Mucosa of descending colon (tissue), 3 donors: ENCODE results near the gene C4orf36. TPM values are rescaled to one million over a fixed set of nuclear protein-coding genes. Genes with fewer than 3 reads are reported as not detected.

Experiments
- ATAC-seq: fragments of 200-7000 bp; cut with Tn5 transposase; one replicate; pipeline ENCODE4 v1.9.1; 2020; ENCODE audit warnings: mild to moderate bottlenecking, moderate library complexity
- DNase-seq, 3 donors: peaks; one replicate each; pipeline ENCODE4 v3.0.0-alpha.2; 2020
- H3K36me3 ChIP-seq: fragments of 200-600 bp; one replicate; pipeline ENCODE4 v1.8.0; 2021; ENCODE audit warnings: low read depth, mild to moderate bottlenecking
- H3K4me1 ChIP-seq: fragments of 200-600 bp; one replicate; pipeline ENCODE4 v1.8.0; 2021; ENCODE audit warnings: low read depth, mild to moderate bottlenecking
- H3K4me3 ChIP-seq: fragments of 200-600 bp; one replicate; pipeline ENCODE4 v1.8.0; 2021; ENCODE audit warnings: mild to moderate bottlenecking
- H3K9me3 ChIP-seq: fragments of 200-600 bp; one replicate; pipeline ENCODE4 v1.8.0; 2021; ENCODE audit warnings: mild to moderate bottlenecking
- intact Hi-C, 2 donors: fragments of 100-400 bp; cut with DNase I in 1 of 2; cut with micrococcal nuclease in 1 of 2; formaldehyde crosslinking; loops; one replicate each; pipeline versions ENCODE4 v1.11.0 to v1.11.1; 2022; cut with DNase I, micrococcal nuclease
- total RNA-seq, 3 donors: library from RNA; stranded (reverse); fragmentation: NEBNext Ultra II Directional in 2 of 3; extraction: Animal tissue kit (Norgen Biotek cat#: 25700) in 2 of 3; gene quantifications; one replicate each; pipeline versions ENCODE4 v1.2.1 to v1.2.4, GENCODE V29; 2021 to 2023
- TF ChIP-seq, protein P1 (sequence below): fragments of 200-600 bp; IDR thresholded peaks from one replicate; pipeline ENCODE4 v1.8.0; 2022; ENCODE audit warnings: antibody characterized with exemption, mild to moderate bottlenecking
- donor health status: DM: no; HTN: no; CAD: no; lungs with moderate emphysema.
- donor health status: DM: no; HTN: no; CAD: no.
- donor health status: DM: no; HTN: yes; CAD: no.

C4orf36 gene
- total RNA-seq, 3 donors from 2014 or later = 0.67 to 0.96 (median 0.85) TPM

- TF ChIP-seq, protein P1, sequence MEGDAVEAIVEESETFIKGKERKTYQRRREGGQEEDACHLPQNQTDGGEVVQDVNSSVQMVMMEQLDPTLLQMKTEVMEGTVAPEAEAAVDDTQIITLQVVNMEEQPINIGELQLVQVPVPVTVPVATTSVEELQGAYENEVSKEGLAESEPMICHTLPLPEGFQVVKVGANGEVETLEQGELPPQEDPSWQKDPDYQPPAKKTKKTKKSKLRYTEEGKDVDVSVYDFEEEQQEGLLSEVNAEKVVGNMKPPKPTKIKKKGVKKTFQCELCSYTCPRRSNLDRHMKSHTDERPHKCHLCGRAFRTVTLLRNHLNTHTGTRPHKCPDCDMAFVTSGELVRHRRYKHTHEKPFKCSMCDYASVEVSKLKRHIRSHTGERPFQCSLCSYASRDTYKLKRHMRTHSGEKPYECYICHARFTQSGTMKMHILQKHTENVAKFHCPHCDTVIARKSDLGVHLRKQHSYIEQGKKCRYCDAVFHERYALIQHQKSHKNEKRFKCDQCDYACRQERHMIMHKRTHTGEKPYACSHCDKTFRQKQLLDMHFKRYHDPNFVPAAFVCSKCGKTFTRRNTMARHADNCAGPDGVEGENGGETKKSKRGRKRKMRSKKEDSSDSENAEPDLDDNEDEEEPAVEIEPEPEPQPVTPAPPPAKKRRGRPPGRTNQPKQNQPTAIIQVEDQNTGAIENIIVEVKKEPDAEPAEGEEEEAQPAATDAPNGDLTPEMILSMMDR = no peak
- intact Hi-C loops = loop anchor here in 1 of 2 donors (10.0 kb wide), 2 partner anchors 175 to 315 kb away; no protein-coding TSS in a partner anchor
- Histone ChIP-seq H3K36me3 (no peaks in the 10 kb centered on the region), H3K4me1 (no peaks in the 10 kb centered on the region), H3K4me3 (no peak overlapping the region), H3K9me3 (no peaks in the 10 kb centered on the region)
- no peak for ATAC-seq
- DNase-seq = no peak
Observed at GRCh38 chr4:86919561-86920223, 27.5 kb upstream of the C4orf36 start.

DNA sequence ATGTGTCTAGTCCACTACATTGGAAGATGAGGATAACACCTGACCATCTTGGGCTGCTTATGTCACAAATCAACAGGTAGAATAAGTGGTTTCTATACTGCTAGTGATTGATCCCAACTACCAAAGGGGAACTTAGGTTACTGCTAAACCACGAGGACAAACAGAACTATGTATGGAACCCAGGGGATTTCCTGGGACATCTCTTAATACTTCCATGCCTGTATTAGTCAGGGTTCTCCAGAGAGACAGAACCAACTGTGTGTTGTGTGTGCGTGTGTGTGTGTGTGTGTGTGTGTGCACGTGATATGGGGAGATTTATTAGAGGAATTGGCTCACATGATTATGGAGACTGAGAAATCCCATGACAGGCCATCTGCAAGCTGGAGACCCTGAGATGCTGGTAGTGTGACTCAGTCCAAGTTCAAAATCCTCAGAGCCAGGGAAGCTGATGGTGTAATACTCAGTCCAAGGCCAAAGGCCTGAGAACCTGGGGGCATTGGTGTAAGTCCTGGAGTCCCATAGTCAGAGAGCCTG lies 26.4 kb upstream of the C4orf36 start:
- Histone ChIP-seq H3K4me3 (no peak overlapping the region), H3K4me1 (no peaks in the 10 kb centered on the region), H3K36me3 (no peaks in the 10 kb centered on the region), H3K9me3 (no peaks in the 10 kb centered on the region)
- ATAC-seq (no peak), DNase-seq (no peak)
- TF ChIP-seq, protein P1 = no peak
- intact Hi-C loops = no loop called here

DNA sequence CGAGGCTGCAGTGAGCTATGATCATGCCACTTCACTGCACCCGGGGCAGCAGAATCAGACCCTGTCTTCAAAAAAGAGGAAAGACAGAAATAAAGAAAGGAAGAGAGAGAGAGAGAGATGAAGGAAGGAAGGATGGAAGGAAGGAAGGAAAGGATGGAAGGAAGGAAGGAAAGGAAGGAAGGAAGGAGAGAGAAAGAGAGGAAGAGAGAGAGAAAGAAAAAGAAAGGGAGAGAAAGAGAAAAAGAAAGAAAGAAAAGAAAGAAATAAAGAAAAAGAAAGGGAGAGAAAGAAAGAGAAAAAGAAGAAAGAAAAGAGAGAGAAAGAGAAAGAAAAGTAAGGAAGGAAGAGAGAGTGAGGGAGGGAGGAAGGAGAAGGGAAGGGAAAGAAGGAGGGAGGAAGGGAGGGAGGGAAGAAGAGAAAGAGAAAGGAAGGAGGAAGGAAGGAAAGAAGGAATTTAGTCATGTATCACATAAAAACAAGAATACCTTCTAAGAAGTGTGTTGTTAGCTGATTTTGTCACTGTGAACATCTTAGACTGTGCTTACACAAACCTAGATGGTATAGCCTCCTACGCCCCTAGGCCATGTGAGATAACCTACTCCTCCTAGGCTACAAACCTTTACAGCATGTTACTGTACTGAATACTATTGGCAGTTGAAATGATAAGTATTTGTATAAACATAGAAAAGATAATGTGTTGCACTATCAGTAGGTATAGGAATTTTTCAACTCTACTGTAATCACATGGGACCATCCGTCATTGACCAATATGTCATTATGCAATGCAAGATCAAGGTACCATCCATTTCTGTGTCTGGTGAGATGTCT lies 25.2 kb upstream of the C4orf36 start:
- intact Hi-C loops = no loop called here
- Histone ChIP-seq H3K4me1 (no peaks in the 10 kb centered on the region), H3K36me3 (no peaks in the 10 kb centered on the region), H3K4me3 (no peak overlapping the region), H3K9me3 (no peaks in the 10 kb centered on the region)
- TF ChIP-seq, protein P1 = no peak
- DNase-seq (no peak), ATAC-seq (no peak)

GRCh38 chr4:86916392-86916791 lies 24.2 kb upstream of the C4orf36 start:
- Histone ChIP-seq H3K4me3 (no peak overlapping the region), H3K4me1 (no peaks in the 10 kb centered on the region), H3K9me3 (no peaks in the 10 kb centered on the region), H3K36me3 (no peaks in the 10 kb centered on the region)
- ATAC-seq = no peak
- no peak for DNase-seq
- TF ChIP-seq, protein P1 = no peak
- intact Hi-C loops = no loop called here

DNA sequence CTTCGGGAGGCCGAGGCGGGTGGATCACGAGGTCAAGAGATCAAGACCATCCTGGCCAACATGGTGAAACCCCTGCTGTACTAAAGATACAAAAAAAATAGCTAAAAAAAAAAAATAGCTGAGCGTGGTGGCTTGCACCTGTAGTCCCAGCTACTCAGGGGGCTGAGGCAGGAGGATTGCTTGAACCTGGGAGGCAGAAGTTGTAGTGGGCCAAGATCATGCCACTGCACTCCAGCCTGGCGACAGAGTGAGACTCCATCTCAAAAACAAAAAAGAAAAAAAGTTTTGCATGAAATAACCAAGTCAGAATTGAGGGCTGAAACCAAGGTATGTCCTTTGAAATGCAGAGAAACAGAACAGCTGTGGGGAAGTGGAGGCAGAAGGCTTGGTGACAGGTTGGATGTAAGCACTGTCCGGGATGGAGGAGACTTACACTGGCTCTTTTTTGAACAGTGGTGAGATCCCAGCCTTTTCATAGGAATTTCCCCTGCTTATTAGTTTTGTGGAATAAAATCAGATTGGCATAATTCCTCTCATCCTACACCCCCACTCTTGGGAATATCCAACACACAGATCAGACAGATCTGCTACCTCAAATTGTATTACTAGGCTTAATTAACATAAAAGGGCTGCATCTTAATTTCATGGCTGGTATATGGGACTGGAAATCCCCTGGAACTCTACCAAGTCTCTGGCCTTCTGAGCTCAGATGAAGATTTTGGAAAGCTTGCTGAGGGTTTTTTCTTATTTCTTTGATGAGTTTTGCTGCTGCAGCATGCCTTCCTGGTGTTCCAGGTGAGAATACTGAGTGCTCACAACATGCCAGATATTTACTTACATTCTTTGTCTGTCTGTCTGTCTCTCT lies 18.8 kb upstream of the C4orf36 start:
- no peak for ATAC-seq
- H3K4me3 ChIP-seq = no peak overlapping the region
- intact Hi-C loops = no loop called here
- no peaks in the 10 kb centered on the region for H3K36me3 ChIP-seq
- no peaks in the 10 kb centered on the region for H3K9me3 ChIP-seq
- TF ChIP-seq, protein P1 = no peak
- no peaks in the 10 kb centered on the region for H3K4me1 ChIP-seq
- no peak for DNase-seq
